ENCODE measurements around the gene KIF26A.
"Not testable (repeated sequence)": the region's sequence is repeated elsewhere in the genome, so short reads cannot be mapped to it uniquely, and the experiment has no call there.

The KIF26A gene

DNA sequence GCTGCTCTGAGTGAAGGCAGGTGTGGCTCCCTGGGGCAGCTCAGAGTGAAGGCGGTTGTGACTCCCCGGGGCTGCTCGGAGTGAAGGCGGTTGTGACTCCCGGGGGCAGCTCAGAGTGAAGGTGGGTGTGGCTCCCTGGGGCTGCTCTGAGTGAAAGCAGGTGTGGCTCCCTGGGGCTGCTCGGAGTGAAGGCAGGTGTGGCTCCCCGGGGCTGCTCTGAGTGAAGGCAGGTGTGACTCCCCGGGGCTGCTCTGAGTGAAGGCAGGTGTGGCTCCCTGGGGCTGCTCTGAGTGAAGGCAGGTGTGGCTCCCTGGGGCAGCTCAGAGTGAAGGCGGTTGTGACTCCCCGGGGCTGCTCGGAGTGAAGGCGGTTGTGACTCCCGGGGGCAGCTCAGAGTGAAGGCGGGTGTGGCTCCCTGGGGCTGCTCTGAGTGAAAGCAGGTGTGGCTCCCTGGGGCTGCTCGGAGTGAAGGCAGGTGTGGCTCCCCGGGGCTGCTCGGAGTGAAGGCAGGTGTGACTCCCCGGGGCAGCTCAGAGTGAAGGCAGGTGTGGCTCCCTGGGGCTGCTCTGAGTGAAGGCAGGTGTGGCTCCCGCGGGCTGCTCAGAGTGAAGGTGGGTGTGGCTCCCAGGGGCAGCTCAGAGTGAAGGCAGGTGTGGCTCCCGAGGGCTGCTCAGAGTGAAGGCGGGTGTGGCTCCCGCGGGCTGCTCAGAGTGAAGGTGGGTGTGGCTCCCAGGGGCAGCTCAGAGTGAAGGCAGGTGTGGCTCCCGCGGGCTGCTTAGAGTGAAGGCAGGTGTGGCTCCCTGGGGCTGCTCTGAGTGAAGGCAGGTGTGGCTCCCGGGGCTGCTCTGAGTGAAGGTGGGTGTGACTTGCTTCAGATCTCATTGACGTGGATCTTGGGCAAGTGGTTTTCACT lies 87.1 kb downstream of the KIF26A start:
- not testable (repeated sequence) for DNase-seq

DNA sequence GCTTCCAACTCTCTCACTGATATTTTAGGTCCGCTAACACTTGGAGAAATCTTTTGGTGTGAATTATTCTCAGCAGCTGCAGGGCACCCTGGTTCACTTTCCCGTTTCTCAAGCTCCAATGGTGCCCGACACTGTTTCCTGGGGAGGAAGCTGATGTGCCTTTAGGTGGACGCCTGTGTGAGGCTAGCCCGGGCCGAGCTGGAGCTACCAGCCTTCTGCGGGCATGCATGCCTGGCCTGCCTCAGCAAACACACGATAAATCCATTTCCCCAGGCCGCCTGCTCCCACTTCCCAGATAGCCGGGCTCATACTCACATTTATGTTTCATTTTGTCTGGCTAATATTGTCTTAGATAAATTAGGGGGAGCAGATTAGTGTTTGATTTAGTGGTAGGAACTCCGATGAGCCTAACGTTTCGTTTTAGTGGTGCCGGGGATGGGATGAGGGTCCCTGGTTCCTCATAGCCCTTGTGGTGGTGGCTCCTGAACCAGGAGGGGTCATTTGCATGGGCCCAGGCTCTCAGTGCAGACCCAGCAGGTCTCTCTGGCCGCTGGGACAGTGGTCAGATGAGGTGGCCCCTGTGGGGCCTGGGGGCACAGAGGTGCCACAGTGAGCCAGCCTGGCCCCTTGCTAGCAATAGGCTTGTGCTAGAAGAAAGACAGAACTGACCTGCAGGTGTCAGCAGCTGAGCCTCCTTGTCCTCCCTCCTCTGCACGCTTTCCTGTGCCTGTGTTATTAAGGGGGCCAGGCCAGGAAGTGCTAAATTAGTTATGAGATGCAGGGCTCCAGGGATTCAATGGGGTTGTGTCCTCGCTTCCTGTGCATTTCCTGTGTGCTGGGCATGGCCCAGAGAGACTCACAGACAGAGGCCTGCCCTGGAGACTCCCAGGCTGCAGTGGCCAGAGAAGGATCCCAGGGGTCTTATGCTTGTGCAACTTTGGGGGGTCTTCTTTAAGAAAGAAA lies 88.3 kb downstream of the KIF26A start:
- no peak for DNase-seq

DNA sequence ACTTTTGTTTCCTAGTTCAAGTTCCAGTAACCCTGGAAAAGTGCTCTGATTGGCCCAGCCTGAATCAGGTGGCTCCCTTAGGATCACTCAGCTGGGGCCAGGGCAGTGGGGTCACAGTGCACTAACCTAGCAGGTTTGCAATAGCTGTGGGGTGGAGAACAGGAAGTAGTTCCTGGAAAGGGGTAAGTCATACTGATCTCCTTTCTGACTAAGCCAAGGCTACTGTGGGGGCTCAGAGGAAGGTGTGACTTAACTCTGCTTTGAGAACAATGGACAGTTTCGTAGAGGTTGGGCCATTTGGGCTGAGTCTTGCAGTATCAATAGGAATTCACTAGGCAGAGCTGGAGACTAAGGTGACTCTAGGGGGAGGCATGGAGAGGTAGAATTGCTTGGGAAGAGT lies 89.4 kb downstream of the KIF26A start:
- no peak for DNase-seq

DNA sequence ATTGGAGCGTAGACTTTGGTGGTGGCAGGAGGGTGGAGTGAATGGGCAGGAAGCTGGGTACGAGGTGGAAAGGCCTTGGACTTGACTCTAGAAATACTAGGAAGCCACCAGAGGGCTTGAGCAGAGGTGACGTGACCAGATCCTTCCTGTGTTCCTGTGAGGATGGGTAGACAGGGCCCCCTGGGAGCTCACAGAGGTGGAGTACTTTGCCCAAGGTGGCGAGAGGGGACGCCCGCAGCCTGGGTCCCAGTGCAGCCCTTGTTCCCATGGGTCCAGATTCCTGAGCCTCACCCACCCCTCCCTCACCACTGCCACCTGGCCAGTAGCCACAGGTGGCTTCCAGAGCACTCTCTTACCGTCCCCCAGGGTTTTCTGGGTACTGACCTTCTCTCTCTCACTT lies 89.8 kb downstream of the KIF26A start:
- no peak for DNase-seq

DNA sequence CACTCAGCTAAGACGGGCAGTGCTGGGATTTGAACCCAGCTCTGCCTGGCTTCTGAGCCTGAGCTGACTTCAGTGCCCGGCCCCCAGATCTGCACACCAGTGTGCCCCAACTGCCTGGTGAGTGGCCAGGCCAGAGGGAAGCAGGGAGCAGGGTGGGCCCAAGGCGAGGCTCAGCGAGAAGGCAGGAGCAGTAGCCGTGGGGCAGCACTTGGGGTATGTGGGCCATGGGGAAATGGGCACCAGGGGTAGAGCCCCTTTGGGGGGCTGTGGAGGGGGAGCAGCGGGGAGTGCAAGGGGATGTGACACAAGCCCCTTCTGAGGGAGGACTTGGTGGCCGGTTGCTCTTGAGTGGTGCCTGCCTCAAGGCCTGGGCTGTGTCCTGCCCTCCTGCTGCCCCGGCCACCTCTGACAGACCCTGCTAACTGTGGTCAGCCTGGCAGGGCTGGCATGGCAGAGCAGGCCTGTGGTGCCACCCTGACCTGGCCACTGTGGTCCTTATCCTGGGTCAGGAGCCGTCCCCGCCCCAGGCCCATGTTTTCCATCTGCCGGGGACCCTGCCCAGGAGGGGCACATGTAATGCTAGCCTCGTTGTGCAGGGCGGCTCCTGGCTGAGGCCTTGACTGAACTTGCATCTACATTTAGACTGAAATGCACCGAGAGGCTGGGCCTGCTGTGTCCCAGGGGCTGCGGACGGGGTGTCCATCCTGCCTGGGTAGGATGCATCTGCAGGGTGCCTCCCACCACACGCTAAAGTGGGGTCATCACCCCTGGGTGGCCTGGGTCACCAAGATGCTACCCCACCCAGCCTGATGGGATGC lies 90.5 kb downstream of the KIF26A start:
- DNase-seq = no peak

DNA sequence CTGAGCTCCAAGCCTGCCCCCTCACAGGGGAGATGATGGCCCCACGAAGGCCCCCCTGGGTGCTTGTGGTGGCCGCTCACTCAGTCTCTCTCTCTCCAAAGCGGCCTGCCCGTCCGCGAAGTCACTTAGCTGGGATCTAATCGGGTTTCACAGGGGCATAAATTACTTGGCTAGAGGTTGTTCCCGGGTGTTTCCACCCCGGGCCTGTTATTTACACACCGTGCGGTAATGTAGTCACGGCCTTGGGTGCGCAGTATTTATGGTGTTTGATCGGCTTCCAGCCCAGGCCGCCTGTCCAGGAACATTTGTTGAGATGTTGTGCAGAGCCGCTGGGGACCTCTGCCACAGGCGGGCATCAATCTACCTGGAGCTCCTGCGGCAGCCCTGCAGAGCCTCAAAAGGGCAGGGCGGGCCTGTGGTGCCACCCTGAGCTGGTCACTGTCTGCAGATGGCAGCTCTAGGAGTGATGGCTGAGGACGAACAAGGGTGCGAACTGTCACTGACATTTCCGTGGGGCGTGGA lies 91.2 kb downstream of the KIF26A start:
- DNase-seq = no peak

DNA sequence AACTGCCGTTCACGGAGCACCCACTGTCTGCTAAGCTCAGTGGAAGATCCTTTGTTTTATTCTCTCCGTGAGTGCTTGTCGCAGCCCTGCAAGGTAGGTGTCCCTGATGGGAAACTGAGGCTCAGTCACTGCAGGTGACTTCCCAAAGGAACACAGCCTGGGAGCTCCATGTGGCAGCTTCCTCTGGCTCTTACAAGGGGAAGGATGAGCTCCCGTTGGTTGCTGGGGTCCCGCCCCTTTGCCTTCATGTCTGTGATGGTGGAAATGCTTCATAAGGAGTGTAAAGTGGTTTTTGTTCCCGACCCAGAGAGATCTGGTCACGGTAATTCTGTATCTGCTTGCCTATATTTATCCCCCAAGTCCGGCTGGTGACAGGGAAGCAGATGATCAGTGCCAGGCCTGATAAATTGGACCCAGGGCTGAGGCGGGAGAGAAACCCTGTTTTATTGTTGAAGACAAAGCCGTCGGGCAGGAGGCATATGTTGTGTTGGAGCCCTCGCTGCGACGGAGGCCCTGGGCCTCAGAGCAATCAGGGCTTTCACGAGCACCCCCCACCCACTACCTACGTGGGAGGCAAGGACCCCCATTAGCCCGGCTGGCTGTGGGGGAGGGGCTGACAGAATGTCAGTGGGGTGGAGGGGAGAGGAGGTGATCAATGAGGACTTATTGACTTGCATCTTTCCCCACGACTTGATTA lies 91.9 kb downstream of the KIF26A start:
- DNase-seq = no peak

All from CD4-positive, alpha-beta T cell treated with Interferon gamma for 1 hour (primary cell).